Hepatocyte (in vitro differentiated cells): ENCODE measurements around the gene MRI1.

Experiments
- CTCF ChIP-seq: fragments of 200-600 bp; sonication (generic); IDR thresholded peaks from 2 replicates; pipeline ENCODE4 v1.5.1; 2016; ENCODE audit warnings: antibody characterized with exemption, mild to moderate bottlenecking; ENCODE audit not compliant: poor library complexity
- EZH2 ChIP-seq: fragments of 200-600 bp; sonication (generic); IDR thresholded peaks from 2 replicates; pipeline ENCODE4 v1.6.1; 2016; ENCODE audit warnings: antibody characterized with exemption, mild to moderate bottlenecking, borderline replicate concordance
- EZH2phosphoT487 ChIP-seq: fragments of 200-600 bp; sonication (generic); IDR thresholded peaks from one replicate; pipeline ENCODE4 v1.6.1; 2018; ENCODE audit warnings: antibody characterized with exemption, mild to moderate bottlenecking, low read depth, moderate library complexity; ENCODE audit not compliant: unreplicated experiment, severe bottlenecking

GRCh38 chr19:13722146-13722545 lies 42.2 kb upstream of the MRI1 start:
- TF ChIP-seq CTCF (no peak), EZH2 (no peak), EZH2phosphoT487 (no peak)
